ENCODE measurements around the gene SPG7. TPM values are rescaled to one million over a fixed set of nuclear protein-coding genes. Genes with fewer than 3 reads are reported as not detected.

The SPG7 gene
- total and polyA plus RNA-seq, 11 donors = 84.0 to 168 (median 95.9) TPM

DNA sequence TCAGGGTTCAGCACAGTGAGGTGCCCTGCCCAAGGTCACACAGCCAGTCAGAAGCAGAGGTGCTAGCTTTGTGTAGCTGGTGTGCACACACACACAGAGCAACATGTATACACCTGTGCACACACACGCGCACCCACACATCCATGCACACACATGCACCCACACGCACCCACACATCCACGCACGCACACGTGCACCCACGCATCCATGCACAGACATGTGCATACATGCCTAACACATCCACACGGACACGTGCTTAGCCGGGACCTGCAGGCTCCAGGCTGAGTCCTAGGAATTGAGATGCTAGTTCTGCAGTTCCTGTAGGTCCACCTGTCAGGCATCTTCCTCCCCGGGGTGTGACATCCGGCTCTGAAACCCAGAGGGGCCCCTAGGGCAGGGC lies 92.2 kb downstream of the SPG7 start:
- WGBS, 4 donors = 81 to 91% (median 86%) methylated on average over 11 to 12 of the region's 12 CpGs
- H3K27me3 ChIP-seq = peaks cover 0 to 9% (median 0%) of the 10 kb centered on the region in 9 donors
- no peak overlapping the region for H3K27ac ChIP-seq
- intact Hi-C loops (cut with DNase I) = no loop called here
- no peak for DNase-seq
- ATAC-seq = peak in 1 of 4 donors; percentile 16
- no peaks in the 10 kb centered on the region for H3K9me3 ChIP-seq
- TF ChIP-seq, protein P1, sequence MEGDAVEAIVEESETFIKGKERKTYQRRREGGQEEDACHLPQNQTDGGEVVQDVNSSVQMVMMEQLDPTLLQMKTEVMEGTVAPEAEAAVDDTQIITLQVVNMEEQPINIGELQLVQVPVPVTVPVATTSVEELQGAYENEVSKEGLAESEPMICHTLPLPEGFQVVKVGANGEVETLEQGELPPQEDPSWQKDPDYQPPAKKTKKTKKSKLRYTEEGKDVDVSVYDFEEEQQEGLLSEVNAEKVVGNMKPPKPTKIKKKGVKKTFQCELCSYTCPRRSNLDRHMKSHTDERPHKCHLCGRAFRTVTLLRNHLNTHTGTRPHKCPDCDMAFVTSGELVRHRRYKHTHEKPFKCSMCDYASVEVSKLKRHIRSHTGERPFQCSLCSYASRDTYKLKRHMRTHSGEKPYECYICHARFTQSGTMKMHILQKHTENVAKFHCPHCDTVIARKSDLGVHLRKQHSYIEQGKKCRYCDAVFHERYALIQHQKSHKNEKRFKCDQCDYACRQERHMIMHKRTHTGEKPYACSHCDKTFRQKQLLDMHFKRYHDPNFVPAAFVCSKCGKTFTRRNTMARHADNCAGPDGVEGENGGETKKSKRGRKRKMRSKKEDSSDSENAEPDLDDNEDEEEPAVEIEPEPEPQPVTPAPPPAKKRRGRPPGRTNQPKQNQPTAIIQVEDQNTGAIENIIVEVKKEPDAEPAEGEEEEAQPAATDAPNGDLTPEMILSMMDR (IDR thresholded peaks at IDR 0.05) = no peak
- H3K36me3 ChIP-seq = no peaks in the 10 kb centered on the region
- peaks cover 0 to 14% (median 3%) of the 10 kb centered on the region in 12 donors for H3K4me1 ChIP-seq
- H3K4me3 ChIP-seq = no peak overlapping the region

DNA sequence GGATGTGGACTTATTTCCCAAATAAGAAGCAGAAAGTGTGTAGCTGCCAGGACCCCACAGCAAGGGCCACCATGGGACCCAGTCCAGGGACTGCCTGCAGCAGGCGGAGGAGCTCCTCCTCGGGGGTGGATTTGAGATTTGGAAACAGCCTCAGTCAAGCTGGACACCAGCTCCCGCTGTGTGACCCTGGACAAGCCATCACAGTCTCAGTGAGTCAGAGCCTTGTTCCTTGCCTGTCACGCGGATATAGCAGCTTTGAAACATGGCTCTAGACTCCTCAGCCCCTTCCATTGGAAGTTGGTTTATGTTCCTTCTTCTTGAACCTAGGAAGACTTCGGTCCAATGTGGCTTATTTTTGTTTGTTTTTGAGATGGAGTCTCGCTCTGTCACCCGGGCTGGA lies 92.8 kb downstream of the SPG7 start:
- no peaks in the 10 kb centered on the region for H3K9me3 ChIP-seq
- no peak for DNase-seq
- intact Hi-C loops (cut with DNase I) = no loop called here
- no peaks in the 10 kb centered on the region for H3K36me3 ChIP-seq
- WGBS, 4 donors = 66 to 87% (median 86%) methylated on average over 5 to 8 of the region's 8 CpGs
- no peak overlapping the region for H3K27ac ChIP-seq
- no peak for ATAC-seq
- TF ChIP-seq, protein P1 (IDR thresholded peaks at IDR 0.05) = no peak
- TF ChIP-seq POLR2A (IDR thresholded peaks at IDR 0.05) = no peak
- peaks cover 0 to 12% (median 0%) of the 10 kb centered on the region in 9 donors for H3K27me3 ChIP-seq
- peaks cover 0 to 14% (median 3%) of the 10 kb centered on the region in 12 donors for H3K4me1 ChIP-seq
- H3K4me3 ChIP-seq = no peak overlapping the region

DNA sequence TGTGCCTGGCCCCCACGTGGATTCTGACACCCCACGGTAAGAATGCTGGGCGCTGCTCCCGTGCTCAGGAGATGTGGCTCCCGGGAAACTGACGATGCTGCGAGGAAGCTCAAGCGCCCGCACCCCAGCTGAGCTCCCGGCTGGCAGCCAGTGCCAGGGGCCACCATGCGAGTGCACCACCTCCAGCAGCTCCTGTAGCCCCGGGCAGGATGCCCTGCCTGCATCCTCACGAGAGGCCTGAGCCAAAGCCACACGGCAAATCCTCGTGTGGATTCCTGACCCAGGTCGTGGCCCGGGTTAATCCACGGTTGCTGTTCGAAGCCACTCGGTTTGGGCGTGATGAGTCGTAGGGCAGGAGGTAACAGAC lies 93.7 kb downstream of the SPG7 start:
- H3K36me3 ChIP-seq = no peaks in the 10 kb centered on the region
- peaks cover 0 to 14% (median 3%) of the 10 kb centered on the region in 12 donors for H3K4me1 ChIP-seq
- H3K27me3 ChIP-seq = peaks cover 0 to 12% (median 0%) of the 10 kb centered on the region in 9 donors
- TF ChIP-seq POLR2A (IDR thresholded peaks at IDR 0.05) = no peak
- TF ChIP-seq, protein P1 (IDR thresholded peaks at IDR 0.05) = no peak
- 53 to 64% (median 57%) methylated on average over 13 to 22 of the region's 22 CpGs for WGBS, 4 donors
- H3K27ac ChIP-seq = no peak overlapping the region
- H3K4me3 ChIP-seq = no peak overlapping the region
- intact Hi-C loops (cut with DNase I) = no loop called here
- no peaks in the 10 kb centered on the region for H3K9me3 ChIP-seq
- ATAC-seq (no peak), DNase-seq (no peak)

DNA sequence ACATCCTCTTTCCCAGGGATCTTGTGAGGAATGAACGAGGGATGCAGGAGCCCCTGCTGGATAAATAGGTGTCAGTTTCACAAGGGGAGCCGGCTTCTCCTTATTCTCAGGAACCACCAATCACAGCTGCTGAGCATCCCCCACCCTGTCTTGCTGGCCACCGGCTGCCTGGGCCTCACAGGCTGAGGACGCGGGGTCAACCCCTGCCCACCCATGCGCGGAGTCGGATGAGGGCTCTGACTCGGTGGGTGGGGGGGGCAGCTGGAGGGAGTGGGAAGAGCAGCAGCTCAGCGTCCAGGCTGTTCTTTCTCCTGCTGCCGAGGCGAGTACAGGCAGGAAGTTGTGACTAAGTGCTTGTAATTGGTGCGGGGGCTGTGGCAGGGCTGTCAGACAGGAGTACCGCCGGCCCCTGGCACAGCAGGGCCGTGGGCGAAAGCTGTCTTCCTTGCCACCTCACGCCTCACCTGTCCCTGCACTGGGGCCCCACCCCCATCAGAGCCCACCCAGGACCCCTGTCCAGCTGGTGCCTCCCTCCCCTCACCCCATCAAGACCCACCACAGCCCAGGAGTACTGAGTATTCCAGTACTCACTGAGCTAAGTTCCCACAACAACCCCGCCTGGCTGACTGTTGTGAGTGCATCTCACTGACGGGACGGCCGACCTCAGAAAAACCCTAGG lies 94.2 kb downstream of the SPG7 start:
- TF ChIP-seq, protein P1 (IDR thresholded peaks at IDR 0.05) = no peak
- no peak for TF ChIP-seq POLR2A (IDR thresholded peaks at IDR 0.05)
- H3K36me3 ChIP-seq = no peaks in the 10 kb centered on the region
- 5 to 6% (median 6%) methylated on average over 12 to 22 of the region's 22 CpGs for WGBS, 4 donors
- peak in 3 of 4 donors; percentile 57 to 88 (median 69) for ATAC-seq
- H3K4me3 ChIP-seq = peak overlapping the region in 1 of 12 donors; percentile 12
- peaks cover 0 to 14% (median 3%) of the 10 kb centered on the region in 12 donors for H3K4me1 ChIP-seq
- intact Hi-C loops (cut with DNase I) = no loop called here
- no peak overlapping the region for H3K27ac ChIP-seq
- DNase-seq = peak in 2 of 5 donors; percentile 33 to 63
- H3K9me3 ChIP-seq = no peaks in the 10 kb centered on the region
- peaks cover 0 to 12% (median 0%) of the 10 kb centered on the region in 9 donors for H3K27me3 ChIP-seq

All from heart left ventricle (tissue), 16 donors.